Nephron (organoid): ENCODE data around the gene MNAT1.
A peak's percentile ranks its signal among the peaks of the same experiment; 100 is the strongest.

Source experiments
- H3K27ac Mint-ChIP-seq, 3 experiments: 2 replicates each; pipeline ENCODE4 v1.8.0; 2020; ENCODE audit warnings: mixed read lengths in 3 of 3, mild to moderate bottlenecking in 2 of 3, moderate library complexity in 1 of 3
- H3K27me3 Mint-ChIP-seq: 2 replicates; pipeline ENCODE4 v1.8.0; 2021; ENCODE audit warnings: low read depth, mild to moderate bottlenecking, moderate library complexity, mixed read lengths
- H3K36me3 Mint-ChIP-seq: 2 replicates; pipeline ENCODE4 v1.8.0; 2020; ENCODE audit warnings: low read depth, mixed read lengths
- H3K4me1 Mint-ChIP-seq: 2 replicates; pipeline ENCODE4 v1.8.0; 2020; ENCODE audit warnings: mixed read lengths
- H3K4me3 Mint-ChIP-seq, 3 experiments: 2 replicates each; pipeline ENCODE4 v1.8.0; 2020; ENCODE audit warnings: mild to moderate bottlenecking in 3 of 3, mixed read lengths in 3 of 3, moderate library complexity in 2 of 3
- H3K9me3 Mint-ChIP-seq: 2 replicates; pipeline ENCODE4 v1.8.0; 2020; ENCODE audit warnings: mixed read lengths
- CTCF ChIP-seq, 3 experiments: fragments of 200-600 bp; sonication (generic); IDR thresholded peaks; one replicate each; pipeline ENCODE4 v1.5.0; 2021; ENCODE audit warnings: antibody characterized with exemption in 3 of 3; ENCODE audit not compliant: unreplicated experiment in 3 of 3

Gene MNAT1

GRCh38 chr14:60946773-60947172, 212.2 kb downstream of the MNAT1 start:
- Mint-ChIP-seq H3K4me3 (no peak overlapping the region), H3K4me1 (peaks cover 39% of the 10 kb centered on the region), H3K36me3 (peaks cover 6% of the 10 kb centered on the region), H3K27ac (no peak overlapping the region), H3K9me3 (no peaks in the 10 kb centered on the region), H3K27me3 (no peaks in the 10 kb centered on the region)
- no peak for TF ChIP-seq CTCF (IDR thresholded peaks at IDR 0.05; ENCODE audit: unreplicated experiment in 3 of 3)

DNA sequence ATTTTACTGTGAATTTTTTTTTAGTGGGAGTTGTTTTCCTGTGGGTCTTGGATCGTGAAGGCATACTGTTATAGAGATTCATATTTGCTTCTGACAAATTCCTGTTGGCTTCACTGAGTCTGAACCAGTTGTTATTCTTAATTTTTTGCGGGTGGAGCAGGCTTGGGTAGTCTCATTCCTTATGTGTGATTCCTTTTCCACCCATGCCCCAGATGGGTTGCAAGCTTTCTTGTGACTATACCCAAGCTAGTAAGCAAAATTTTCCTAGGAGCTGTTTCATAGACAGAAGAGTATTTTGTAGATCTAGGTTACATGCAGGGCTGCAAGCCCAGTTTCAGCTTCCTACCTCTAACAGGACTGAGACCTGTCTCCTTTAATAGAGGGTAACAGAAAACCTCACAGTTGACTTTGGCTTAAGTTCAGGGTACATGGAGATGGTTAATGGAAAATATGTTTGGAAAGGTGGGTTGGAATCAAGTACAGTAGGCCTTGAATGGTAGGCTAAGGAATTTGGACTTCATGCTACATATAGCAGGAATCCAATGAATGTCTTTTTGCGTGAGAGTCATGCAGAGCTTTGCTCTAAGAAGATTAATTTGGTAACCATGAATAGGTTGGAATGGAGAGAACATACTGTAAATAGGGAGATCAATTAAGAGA, 217.3 kb downstream of the MNAT1 start:
- Mint-ChIP-seq H3K9me3 (peaks cover 23% of the 10 kb centered on the region), H3K4me1 (peaks cover 6% of the 10 kb centered on the region), H3K4me3 (no peak overlapping the region), H3K36me3 (peaks cover 24% of the 10 kb centered on the region), H3K27ac (no peak overlapping the region), H3K27me3 (no peaks in the 10 kb centered on the region)
- TF ChIP-seq CTCF (IDR thresholded peaks at IDR 0.05; ENCODE audit: unreplicated experiment in 3 of 3), result no peak

DNA sequence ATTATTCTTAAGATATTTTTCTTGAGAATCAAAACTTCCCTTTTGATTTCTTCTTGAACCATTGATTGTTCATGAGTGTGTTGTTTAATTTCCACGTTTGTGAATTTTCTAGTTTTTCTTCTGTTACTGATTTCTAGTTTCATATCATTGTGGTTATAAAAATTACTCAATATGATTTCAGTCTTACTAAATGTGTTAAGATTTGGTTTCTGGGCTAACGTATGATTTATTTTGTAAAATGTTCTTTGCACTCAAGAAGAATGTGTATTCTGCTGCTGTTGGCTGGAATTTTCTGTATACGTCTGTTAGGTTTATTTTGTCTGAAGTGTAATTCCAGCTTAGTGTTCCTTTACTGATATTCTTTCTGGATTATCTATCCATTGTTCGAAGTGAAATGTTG, 221.6 kb downstream of the MNAT1 start:
- peaks cover 65% of the 10 kb centered on the region for H3K36me3 Mint-ChIP-seq
- H3K4me1 Mint-ChIP-seq, result no peaks in the 10 kb centered on the region
- no peak for TF ChIP-seq CTCF (IDR thresholded peaks at IDR 0.05; ENCODE audit: unreplicated experiment in 3 of 3)
- H3K4me3 Mint-ChIP-seq, result no peak overlapping the region
- peaks cover 59% of the 10 kb centered on the region for H3K9me3 Mint-ChIP-seq
- no peaks in the 10 kb centered on the region for H3K27me3 Mint-ChIP-seq
- H3K27ac Mint-ChIP-seq, result no peak overlapping the region

DNA sequence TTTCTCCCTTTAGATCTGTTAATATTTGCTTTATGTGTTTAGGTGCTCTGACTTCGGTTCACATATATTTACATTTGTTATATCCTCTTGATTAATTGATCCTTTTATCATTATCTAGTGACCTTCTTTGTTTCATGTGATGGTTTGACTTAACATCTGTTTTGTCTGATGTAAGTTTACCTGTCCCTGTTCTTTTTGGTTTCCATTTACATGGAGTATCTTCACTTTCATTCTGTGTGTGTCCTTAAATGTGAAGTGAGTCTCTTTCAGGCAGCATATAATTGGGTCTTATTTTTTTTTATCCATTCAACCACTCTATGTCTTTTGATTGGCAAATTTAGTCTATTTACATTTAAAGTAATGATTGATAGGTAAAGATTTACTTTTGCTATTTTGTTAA, 222.1 kb downstream of the MNAT1 start:
- Mint-ChIP-seq H3K27me3 (no peaks in the 10 kb centered on the region), H3K27ac (no peak overlapping the region), H3K9me3 (peaks cover 63% of the 10 kb centered on the region), H3K4me3 (no peak overlapping the region), H3K4me1 (no peaks in the 10 kb centered on the region), H3K36me3 (peaks cover 69% of the 10 kb centered on the region)
- TF ChIP-seq CTCF (IDR thresholded peaks at IDR 0.05; ENCODE audit: unreplicated experiment in 3 of 3), result no peak

DNA sequence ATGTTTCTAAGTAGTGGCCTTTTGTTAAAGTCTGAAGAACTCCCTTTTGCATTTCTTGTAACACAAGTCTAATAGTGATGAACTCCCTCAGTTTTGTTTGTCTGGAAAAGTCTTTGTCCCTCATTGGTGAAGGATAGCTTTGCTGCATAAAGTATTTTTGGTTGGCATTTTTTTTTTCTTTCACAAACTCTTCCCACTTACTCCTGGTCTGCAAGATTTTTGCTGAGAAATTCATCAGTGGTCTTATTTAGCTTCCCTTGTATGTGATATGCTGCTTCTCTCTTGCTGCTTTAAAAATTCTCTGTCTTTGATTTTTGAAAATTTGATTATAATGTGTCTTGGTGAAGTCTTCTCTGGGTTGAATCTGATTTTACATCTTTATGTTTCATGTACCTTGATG, 223.6 kb downstream of the MNAT1 start:
- Mint-ChIP-seq H3K9me3 (peaks cover 63% of the 10 kb centered on the region), H3K27me3 (no peaks in the 10 kb centered on the region), H3K36me3 (peaks cover 69% of the 10 kb centered on the region), H3K4me1 (peaks cover under 1% of the 10 kb centered on the region), H3K4me3 (no peak overlapping the region), H3K27ac (no peak overlapping the region)
- no peak for TF ChIP-seq CTCF (IDR thresholded peaks at IDR 0.05; ENCODE audit: unreplicated experiment in 3 of 3)

GRCh38 chr14:60963761-60964160, 229.2 kb downstream of the MNAT1 start:
- H3K4me1 Mint-ChIP-seq, result peaks cover 42% of the 10 kb centered on the region
- TF ChIP-seq CTCF (IDR thresholded peaks at IDR 0.05; ENCODE audit: unreplicated experiment in 3 of 3), result no peak
- H3K27ac Mint-ChIP-seq, result peak overlapping the region; percentile 20 to 56 (median 40)
- peaks cover 22% of the 10 kb centered on the region for H3K9me3 Mint-ChIP-seq
- no peak overlapping the region for H3K4me3 Mint-ChIP-seq
- peaks cover 26% of the 10 kb centered on the region for H3K36me3 Mint-ChIP-seq
- no peaks in the 10 kb centered on the region for H3K27me3 Mint-ChIP-seq
